ENCODE results near the gene KCNIP4.

KCNIP4 gene

GRCh38 chr4:21002976-21003375 is 945.6 kb downstream of the KCNIP4 start:
- Histone ChIP-seq H2AFZ (ENCODE audit: low read depth) (no peak overlapping the region), H3K27me3 (ENCODE audit: insufficient read depth, low read depth) (no peaks in the 10 kb centered on the region), H3K4me2 (no peak overlapping the region), H3K36me3 (ENCODE audit: insufficient read depth) (no peaks in the 10 kb centered on the region), H3K27ac (no peak overlapping the region), H4K20me1 (ENCODE audit: insufficient read depth) (no peaks in the 10 kb centered on the region), H3K79me2 (ENCODE audit: insufficient read depth, low read depth) (no peaks in the 10 kb centered on the region), H3K9ac (no peak overlapping the region), H3K4me3 (IDR thresholded peaks at IDR 0.05; ENCODE audit: insufficient read depth, low read depth, low read length) (no peak overlapping the region), H3K4me1 (ENCODE audit: low read depth, poor library complexity, severe bottlenecking) (no peaks in the 10 kb centered on the region)
- TF ChIP-seq CTCF (conservative IDR thresholded peaks at IDR 0.05; ENCODE audit: low read depth, low read length) = no peak

- no peak overlapping the region for H2AFZ ChIP-seq (ENCODE audit: low read depth)
- H4K20me1 ChIP-seq (ENCODE audit: insufficient read depth) = no peaks in the 10 kb centered on the region
- no peak overlapping the region for H3K4me3 ChIP-seq (IDR thresholded peaks at IDR 0.05; ENCODE audit: insufficient read depth, low read depth, low read length)
- H3K27me3 ChIP-seq (ENCODE audit: insufficient read depth, low read depth) = no peaks in the 10 kb centered on the region
- TF ChIP-seq CTCF (conservative IDR thresholded peaks at IDR 0.05; ENCODE audit: low read depth, low read length) = no peak
- no peak overlapping the region for H3K9ac ChIP-seq
- no peaks in the 10 kb centered on the region for H3K4me1 ChIP-seq (ENCODE audit: low read depth, poor library complexity, severe bottlenecking)
- no peak overlapping the region for H3K4me2 ChIP-seq
- H3K79me2 ChIP-seq (ENCODE audit: insufficient read depth, low read depth) = no peaks in the 10 kb centered on the region
- no peak overlapping the region for H3K27ac ChIP-seq
- no peaks in the 10 kb centered on the region for H3K36me3 ChIP-seq (ENCODE audit: insufficient read depth)
These were observed 946.3 kb downstream of the KCNIP4 start for GRCh38 chr4:21002286-21002685.

- Histone ChIP-seq H3K4me2 (no peak overlapping the region), H3K4me3 (IDR thresholded peaks at IDR 0.05; ENCODE audit: insufficient read depth, low read depth, low read length) (no peak overlapping the region), H3K27me3 (ENCODE audit: insufficient read depth, low read depth) (no peaks in the 10 kb centered on the region), H2AFZ (ENCODE audit: low read depth) (no peak overlapping the region), H3K36me3 (ENCODE audit: insufficient read depth) (no peaks in the 10 kb centered on the region), H3K27ac (no peak overlapping the region), H3K9ac (no peak overlapping the region), H4K20me1 (ENCODE audit: insufficient read depth) (no peaks in the 10 kb centered on the region), H3K79me2 (ENCODE audit: insufficient read depth, low read depth) (no peaks in the 10 kb centered on the region), H3K4me1 (ENCODE audit: low read depth, poor library complexity, severe bottlenecking) (no peaks in the 10 kb centered on the region)
- TF ChIP-seq CTCF (conservative IDR thresholded peaks at IDR 0.05; ENCODE audit: low read depth, low read length) = no peak
These were observed 947.1 kb downstream of the KCNIP4 start for GRCh38 chr4:21001490-21001889.

GRCh38 chr4:20997886-20998285 is 950.7 kb downstream of the KCNIP4 start:
- H2AFZ ChIP-seq (ENCODE audit: low read depth) = no peak overlapping the region
- no peak overlapping the region for H3K27ac ChIP-seq
- H3K4me1 ChIP-seq (ENCODE audit: low read depth, poor library complexity, severe bottlenecking) = no peaks in the 10 kb centered on the region
- no peak overlapping the region for H3K4me2 ChIP-seq
- no peaks in the 10 kb centered on the region for H4K20me1 ChIP-seq (ENCODE audit: insufficient read depth)
- no peaks in the 10 kb centered on the region for H3K79me2 ChIP-seq (ENCODE audit: insufficient read depth, low read depth)
- H3K4me3 ChIP-seq (IDR thresholded peaks at IDR 0.05; ENCODE audit: insufficient read depth, low read depth, low read length) = no peak overlapping the region
- H3K27me3 ChIP-seq (ENCODE audit: insufficient read depth, low read depth) = no peaks in the 10 kb centered on the region
- no peaks in the 10 kb centered on the region for H3K36me3 ChIP-seq (ENCODE audit: insufficient read depth)
- no peak overlapping the region for H3K9ac ChIP-seq
- no peak for TF ChIP-seq CTCF (conservative IDR thresholded peaks at IDR 0.05; ENCODE audit: low read depth, low read length)

- no peak overlapping the region for H3K4me3 ChIP-seq (IDR thresholded peaks at IDR 0.05; ENCODE audit: insufficient read depth, low read depth, low read length)
- H3K27me3 ChIP-seq (ENCODE audit: insufficient read depth, low read depth) = no peaks in the 10 kb centered on the region
- H3K4me1 ChIP-seq (ENCODE audit: low read depth, poor library complexity, severe bottlenecking) = no peaks in the 10 kb centered on the region
- no peaks in the 10 kb centered on the region for H4K20me1 ChIP-seq (ENCODE audit: insufficient read depth)
- no peaks in the 10 kb centered on the region for H3K79me2 ChIP-seq (ENCODE audit: insufficient read depth, low read depth)
- no peak for TF ChIP-seq CTCF (conservative IDR thresholded peaks at IDR 0.05; ENCODE audit: low read depth, low read length)
- H2AFZ ChIP-seq (ENCODE audit: low read depth) = no peak overlapping the region
- no peak overlapping the region for H3K4me2 ChIP-seq
- no peaks in the 10 kb centered on the region for H3K36me3 ChIP-seq (ENCODE audit: insufficient read depth)
- H3K9ac ChIP-seq = no peak overlapping the region
- no peak overlapping the region for H3K27ac ChIP-seq
These were observed 953.0 kb downstream of the KCNIP4 start for GRCh38 chr4:20995610-20996009.

All from KMS-11 (cell line).